ENCODE data around the gene SLC19A2.
"Not testable (repeated sequence)": the region's sequence is repeated elsewhere in the genome, so short reads cannot be mapped to it uniquely, and the experiment has no call there.

Gene SLC19A2, protein sequence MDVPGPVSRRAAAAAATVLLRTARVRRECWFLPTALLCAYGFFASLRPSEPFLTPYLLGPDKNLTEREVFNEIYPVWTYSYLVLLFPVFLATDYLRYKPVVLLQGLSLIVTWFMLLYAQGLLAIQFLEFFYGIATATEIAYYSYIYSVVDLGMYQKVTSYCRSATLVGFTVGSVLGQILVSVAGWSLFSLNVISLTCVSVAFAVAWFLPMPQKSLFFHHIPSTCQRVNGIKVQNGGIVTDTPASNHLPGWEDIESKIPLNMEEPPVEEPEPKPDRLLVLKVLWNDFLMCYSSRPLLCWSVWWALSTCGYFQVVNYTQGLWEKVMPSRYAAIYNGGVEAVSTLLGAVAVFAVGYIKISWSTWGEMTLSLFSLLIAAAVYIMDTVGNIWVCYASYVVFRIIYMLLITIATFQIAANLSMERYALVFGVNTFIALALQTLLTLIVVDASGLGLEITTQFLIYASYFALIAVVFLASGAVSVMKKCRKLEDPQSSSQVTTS

DNA sequence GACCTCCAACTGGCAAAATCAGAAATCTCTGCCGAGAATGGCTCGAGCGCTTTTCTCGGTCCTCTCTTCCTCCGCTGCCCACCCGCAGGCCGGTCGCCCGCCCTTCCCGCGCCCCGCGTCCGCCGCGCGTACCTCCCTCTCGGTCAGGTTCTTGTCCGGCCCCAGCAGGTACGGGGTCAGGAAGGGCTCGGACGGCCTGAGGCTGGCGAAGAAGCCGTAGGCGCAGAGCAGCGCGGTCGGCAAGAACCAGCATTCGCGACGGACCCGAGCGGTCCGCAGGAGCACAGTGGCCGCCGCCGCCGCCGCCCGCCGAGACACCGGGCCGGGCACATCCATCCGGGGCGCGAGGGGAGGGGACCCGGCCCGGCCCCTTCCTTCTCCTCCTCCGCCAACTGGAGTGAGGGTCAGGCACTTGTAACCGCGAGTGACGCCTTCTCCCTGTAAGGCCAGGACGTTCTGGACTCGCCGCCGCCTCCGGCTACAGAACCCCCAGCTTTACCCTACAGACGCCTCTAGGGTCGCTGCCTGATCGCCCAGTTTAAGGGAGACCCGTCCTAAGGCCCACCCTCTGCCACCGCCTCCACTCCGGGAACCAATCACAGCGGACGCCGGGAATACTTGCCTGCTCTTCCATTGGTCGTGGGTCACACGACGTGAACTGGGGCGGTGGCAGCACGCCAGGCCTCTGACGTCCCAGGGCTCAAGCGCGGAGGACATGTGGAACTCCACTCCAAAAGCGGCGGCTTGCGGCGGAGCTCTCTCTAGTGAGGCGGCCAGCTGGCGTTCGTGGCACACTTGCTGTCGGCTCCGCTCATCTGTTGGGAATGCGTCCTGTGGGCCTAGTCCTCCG, at the start of gene SLC19A2:
Gene SLC19A2, minus strand, starts transcription at position 514 of the 850 bp plus-strand sequence. Its CDS starts 178 bp downstream, at position 336.
- peak; percentile 99 for DNase-seq (ENCODE audit: low spot score)

DNA sequence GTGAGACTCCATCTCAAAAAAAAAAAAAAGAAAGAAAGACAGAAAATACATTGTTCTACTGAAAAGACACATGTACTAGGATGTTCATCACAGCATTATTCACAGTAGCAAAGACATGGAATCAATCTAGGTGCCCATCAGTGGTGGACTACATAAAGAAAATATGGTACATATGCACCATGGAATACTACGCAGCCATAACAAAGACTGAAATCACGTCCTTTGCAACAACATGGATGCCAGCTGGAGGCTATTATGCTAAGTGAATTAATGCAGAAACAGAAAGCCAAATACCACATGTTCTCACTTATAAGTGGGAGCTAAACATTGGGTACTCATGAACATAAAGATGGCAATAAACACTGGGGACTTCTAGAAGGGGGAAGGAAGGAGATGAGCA, 48.9 kb upstream of the SLC19A2 start:
- no peak for DNase-seq (ENCODE audit: low spot score)

DNA sequence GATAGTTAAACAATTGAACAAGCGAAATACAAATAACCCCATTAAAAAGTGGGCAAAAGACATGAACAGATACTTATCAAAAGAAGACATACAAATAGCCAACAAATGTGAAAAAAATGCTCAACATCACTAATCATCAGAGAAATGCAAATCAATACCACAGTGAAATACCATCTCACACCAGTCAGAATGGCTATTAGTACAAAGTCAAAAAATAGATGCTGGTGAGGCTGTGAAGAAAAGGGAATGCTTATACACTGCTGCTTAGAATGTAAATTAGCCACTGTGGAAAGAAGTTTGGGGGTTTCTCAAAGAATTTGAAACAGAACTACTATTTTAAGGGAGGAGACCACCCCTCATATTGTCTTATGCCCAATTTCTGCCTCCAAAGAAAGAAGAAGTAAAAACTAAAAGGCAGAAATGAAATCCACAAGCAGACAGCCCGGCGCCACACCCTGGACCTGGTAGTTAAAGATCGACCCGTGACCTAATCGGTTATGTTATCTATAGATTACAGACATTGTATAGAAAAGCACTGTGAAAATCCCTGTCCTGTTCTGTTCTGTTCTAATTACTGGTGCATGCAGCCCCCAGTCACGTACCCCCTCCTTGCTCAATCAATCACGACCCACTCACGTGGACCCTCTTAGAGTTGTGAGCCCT, 47.9 kb upstream of the SLC19A2 start:
- DNase-seq (ENCODE audit: low spot score): not testable (repeated sequence)

DNA sequence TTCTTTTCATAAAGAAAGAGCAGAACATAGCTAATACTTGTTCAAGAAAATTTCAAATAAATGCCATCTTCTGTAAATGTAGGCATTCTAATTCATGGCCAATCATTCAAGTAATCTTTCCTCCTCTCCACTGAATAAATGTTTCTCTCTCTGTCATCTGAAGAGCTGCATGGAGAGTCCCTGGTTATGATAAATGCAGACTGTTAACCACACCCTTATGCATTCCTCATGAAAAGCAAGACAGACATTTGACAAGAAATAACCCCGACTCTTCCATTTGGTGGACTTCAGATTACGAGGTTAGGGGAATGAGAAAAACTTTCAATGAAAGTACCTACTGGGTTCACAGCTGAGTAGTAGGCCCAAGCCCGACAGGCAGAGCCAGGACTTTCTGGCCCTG, 44.7 kb upstream of the SLC19A2 start:
- no peak for DNase-seq (ENCODE audit: low spot score)

DNA sequence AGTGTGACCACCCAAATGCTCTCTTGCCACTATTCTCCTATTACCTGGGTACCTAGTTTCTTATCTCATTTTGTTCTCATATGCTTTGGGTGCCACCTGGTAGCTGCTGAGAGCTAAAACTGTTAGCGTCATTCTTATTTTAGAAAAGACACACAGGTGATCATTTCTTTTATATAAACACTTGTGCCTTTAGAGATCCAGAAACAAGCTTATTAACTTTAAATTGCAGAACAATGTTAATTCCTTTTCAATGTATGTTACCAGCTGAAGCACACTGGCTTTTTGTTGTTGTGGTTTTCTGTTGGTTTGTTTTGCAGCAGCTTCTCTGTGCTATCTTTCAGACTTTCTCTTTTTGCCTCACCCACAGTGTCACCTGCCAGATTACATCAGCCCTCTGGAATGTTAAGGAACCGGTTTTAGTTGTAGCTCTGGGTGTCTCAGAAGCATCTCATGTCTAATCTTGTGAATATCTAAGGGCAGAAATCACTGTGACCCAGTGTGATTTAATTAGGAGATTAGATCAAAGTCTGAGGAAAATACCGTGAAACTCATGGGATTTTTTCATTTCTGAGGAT, 43.4 kb upstream of the SLC19A2 start:
- DNase-seq (ENCODE audit: low spot score): no peak

DNA sequence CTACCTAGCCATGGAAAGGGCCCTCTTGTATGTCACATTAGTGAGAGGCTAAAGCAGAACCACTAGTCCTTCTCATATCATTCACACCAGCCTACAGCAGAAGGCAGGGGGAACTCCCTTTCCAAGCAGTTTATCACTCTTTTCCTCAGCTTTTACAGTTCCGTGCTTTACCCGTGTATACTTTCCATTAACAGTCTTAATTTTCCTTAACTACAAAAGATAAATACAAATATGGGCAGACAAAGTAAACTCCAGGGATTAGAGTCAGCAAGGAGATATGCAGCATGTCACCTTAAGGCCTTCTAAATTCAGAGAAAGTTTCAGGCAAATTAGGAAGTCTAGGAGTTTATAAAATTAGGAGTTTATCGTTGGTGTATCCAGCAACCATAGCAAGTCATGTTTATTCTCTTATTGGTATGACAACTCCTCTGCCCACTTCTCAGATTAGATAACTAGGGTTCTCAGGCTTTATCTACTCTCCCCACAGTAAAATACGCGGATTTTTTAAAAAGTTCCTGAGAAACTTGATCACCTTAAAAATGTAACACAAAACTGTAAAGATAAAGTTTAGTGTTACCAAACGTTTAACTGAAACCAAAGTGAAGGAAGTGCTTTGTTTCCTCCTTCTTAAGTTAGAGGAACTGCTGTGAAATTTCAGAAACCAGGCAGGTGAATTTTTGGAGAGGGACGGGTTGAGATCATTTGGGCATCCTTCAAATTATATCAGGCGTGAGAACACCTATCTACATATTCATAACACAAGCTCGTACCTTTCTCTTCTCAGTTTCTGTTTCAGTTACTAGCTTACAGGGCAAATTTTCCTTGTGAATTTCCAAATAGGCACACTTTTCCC, 42.7 kb upstream of the SLC19A2 start:
- DNase-seq (ENCODE audit: low spot score): no peak

DNA sequence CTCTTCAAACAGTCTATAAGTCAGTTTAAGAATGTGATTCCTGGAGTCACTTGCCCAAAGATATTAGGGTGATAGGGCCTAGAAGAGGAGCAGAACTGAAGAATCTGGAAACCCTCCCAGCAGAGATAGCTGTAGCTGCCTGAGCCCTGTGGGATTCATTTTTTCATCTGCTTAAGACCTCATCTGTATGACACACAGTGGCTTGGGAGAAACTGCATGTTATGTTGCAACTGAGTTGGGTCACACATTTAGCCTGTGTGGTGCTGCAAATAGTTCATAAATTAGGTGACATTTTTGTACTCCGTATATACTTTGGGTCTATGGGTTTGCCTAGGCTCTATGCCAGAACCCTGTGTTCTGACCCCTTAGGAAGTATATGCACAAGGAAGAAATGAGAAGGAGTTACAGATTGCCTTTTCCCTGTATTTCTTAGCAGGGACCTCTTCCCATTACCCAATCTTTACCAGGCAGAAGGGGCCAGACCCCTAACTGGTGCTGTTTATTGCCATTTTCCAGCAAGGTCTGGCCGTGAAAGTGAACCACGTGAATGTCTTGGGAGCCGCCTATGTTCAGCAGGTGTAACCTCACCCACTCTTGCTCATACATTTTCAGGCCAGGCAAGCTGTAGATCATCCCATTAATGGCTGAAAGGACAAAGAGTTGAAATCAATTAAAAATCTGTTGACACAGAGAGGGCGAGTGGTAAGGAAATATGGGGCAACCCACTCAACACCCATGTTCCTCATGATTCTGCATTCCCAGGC, 41.9 kb upstream of the SLC19A2 start:
- DNase-seq (ENCODE audit: low spot score): no peak

DNA sequence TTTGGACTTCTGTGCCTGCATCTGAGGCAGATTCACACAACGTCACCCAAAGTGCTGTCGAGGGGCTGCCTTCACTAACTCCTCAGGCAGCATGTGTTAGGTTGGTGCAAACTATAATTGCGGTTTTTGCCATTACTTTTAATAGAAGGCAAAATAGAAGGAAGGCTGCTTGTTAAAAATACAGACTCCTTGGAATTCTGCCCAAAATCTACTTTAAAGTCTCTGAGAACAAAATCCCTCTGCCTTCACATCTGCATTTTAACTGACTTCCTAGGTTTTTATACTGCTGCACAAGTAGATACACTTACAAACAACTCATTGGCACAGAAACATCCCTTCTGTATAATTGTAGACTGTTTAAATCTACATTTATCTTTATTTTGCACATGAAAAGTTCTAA, 41.3 kb upstream of the SLC19A2 start:
- no peak for DNase-seq (ENCODE audit: low spot score)

DNA sequence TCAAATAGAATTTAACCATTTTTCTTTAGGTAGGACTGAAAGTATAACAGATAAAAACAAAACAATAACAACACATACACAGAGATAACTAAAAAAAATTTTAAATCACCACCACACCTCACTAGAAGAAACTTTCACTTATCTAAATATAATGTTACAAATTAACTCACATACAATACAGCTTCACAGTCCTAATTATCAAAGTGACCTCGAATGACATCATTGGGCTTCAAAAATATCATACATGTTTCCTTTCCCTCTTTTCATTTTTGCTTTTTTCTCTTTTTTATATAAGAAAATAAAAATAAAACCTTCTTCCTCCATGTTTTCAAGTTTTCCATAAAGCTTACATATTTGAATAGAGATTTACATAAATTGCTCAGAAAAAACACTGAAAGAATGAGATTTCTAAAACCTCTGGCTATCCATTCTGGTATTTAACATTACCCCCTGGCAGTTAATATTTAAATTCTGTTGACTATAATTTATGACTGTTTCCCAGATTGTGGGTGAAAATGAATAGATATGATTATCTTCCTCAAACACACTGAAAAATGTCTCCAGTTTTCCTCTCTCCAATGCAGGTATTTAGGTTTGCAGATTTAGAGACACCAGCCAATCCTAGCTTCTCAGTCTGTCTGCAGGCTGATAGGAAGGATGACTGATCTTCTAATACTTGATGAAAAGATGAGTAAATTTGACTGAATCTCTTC, 40.5 kb upstream of the SLC19A2 start:
- DNase-seq (ENCODE audit: low spot score): no peak

DNA sequence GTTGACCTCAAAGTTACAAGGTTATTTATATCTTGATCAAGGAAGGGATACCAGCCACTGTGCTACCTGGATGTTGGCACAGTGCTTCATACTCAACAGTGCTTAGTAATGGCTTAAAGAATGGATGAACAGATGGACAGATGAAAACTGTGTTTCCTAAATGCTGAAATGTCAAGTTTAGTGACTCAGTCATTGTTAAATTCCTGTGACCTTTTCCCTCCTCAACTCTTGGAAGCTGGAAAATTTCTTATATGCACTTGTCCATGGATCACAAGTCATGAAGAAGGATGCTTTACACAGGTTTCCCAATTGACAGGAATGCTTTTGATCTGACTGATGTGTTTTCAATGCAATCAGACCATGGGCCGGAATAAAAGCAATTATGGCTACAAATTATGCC, 39.6 kb upstream of the SLC19A2 start:
- DNase-seq (ENCODE audit: low spot score): no peak

DNA sequence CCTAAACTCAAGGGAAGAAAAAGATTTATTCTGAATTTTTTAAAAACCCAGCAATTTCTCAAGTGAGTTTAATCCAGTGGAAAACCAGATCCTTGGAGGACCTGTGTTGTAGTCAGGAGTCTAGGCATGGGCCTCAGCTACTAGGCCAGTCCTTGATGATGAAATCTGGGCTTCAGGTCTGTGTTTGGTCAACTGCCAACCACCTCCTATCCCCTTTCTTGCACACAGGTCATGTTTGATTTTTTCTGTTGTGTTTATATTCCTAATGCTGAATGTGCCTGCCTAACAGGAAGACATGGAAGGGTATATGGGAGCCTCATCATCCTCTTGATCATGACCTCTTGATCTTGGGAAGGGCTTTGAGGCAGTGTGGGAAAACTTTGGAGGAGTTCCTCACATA, 38.2 kb upstream of the SLC19A2 start:
- DNase-seq (ENCODE audit: low spot score): no peak

DNA sequence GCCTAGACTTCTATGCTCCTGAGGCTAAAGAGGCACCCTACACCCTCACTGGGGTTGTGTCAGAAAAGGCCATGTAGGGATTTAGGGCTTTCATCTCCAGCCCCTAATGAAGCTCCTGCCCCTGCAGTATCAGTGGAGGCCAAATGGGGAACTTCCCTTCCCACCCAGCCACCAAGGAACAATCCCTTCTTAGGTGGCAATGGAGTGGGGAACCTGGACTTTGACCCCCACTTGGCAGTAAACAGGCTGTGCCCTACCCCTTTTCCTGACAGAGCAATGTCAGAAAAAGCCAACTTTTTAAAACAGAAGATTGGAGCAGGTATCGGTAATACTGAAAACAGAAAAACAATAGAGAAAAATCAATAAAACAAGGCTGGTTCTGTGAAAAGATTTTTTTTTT, 35.5 kb upstream of the SLC19A2 start:
- DNase-seq (ENCODE audit: low spot score): no peak

DNA sequence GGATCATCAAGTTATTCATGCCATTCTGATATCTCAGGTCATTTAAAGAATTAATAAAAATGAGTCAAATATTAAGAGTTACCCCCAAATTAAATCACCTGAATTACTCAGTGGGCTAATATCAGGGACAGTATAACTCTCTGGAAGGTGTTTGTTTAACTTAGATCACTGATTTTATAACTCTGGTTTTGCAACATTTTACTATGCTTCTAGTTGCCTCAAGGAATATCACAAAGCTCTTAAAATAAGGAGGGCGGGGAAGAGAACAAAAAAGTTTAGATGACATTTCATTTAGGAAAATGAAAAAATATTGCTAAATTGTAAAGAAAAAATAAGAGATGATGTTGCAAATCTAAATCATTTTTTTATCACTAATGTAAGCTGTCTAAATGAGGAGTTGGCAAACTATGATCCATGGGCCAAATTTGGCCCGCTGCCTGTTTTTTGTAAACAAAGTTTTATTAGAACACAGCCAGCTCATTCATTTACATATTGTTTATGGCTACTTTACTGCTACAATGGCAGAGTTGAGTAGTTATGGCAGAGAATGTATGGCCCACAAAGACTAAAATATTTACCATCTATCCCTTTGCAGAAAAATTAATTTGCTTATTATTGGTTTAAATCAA, 31.9 kb upstream of the SLC19A2 start:
- DNase-seq (ENCODE audit: low spot score): no peak

DNA sequence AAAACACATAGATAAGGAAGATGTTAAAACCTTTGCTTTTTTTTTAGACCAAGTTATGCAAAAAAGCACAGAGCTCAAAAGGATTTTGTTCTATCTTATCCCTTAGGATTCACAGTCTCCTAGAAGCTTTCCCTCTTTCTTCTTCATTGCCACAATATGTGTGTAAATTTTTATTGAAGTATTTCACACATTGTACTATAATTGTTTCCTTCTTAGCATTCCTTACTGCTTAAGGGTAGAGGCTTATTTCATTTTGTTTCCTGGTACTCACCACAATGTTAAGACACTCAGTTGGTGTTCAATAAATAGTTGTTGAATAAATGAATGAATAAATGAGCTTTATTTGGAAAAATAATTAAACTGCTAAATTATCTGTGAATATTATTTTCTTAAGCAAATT, 29.9 kb upstream of the SLC19A2 start:
- DNase-seq (ENCODE audit: low spot score): no peak

DNA sequence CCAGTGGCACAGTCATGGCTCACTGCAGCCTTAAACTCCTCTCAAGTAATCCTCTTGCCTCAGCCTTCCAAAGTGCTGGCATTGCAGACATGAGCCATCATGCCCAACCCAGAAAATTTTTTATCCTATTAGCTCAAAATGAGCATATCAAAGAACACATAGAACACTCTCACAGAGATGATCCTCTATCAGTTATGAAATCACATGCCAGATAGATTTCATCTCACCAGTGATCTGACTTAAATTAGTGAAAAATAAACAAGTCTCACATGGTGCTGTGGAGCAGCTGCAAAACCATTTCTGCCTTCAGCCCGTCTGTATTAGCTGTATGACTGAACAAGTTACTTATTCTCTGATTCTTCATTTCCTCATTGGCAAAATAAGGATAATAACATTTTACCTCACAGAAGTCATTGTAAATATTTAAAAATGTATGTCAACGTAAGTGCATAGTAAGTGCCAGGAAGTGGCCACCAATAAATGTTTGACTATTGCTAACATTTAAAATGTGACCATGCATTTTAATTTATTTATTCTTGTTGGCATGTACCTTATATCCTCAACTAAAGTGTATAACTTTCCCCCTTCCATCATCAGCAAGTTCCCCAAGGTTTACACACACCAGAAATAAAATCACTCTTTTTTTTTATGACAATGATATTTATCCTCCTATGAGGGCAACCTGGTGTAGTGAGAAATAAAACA, 29.0 kb upstream of the SLC19A2 start:
- no peak for DNase-seq (ENCODE audit: low spot score)

DNA sequence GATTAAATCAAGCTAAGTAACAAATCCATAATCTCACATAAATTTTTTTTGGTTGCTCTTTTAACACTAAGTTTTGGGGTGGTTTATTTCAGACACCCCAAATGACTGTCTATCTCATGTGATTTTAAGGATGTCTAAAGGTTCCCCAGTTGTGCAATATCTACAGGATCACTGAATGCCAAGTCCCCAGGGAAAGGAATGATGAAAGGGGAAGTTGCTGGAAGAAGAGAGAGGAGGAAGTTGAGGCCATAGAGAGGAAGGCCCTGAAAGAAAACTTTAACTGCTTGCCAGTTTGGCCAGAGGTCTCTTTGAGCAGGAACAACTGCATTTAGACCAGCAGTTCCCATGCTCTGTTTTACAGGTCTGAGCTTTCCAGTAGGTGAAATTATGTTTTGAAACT, 27.5 kb upstream of the SLC19A2 start:
- no peak for DNase-seq (ENCODE audit: low spot score)

DNA sequence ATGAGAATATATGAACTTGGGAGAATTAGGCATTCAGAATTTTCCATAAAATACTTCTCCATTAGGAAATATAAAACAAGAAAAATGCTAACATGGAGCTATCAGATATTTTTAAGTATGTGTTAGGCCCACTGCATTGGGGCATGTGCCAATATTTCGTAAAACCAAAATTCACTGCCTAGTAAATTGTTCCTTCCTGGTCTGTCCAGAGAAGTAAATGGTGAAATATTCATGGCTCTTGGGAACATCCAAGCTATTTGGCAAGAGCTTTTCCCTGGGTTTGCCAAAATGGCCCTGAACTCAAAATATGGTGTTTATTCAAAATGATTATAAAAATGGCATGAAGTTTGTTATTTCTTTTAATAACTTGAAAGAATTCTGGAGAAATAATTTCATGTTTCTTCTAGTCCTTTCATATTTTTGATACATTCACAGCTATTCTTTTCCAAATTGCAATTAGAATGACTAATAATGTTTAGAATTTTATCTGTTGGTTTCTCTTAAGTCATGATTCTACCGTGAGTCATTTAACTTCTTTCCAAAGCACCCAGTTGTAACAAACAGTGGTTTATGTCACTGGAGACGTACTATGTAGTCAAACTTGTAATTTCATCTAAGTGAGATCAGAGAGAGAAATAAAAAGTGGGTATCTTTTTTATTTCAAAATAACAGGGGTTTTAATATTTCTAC, 25.7 kb upstream of the SLC19A2 start:
- no peak for DNase-seq (ENCODE audit: low spot score)

DNA sequence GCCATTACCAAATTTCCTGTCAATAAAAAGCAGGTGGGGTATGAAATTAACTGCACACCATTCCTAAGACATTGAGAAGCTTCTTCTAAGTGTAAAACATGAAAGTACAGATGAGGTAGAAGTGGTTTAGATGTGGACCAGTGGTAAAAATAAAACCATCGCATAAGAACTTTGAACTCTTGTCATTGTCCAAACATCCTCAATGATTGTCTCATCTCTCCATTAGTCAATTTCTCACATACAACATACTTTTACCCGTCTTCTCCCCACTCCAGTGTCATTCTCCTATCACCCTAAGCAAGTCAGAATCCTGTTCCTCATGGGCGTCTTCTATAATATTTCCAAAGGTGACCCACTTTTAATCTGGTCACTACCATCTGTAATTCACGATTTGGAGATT, 24.3 kb upstream of the SLC19A2 start:
- DNase-seq (ENCODE audit: low spot score): no peak

Measured in D341Med (cell line).